Body of pancreas (tissue), 4 donors: Measurements from ENCODE around the gene ANKRD28. TPM values are rescaled to one million over a fixed set of nuclear protein-coding genes. Genes with fewer than 3 reads are reported as not detected.
A peak's percentile ranks its signal among the peaks of the same experiment; 100 is the strongest.

Experiments used
- ATAC-seq: fragments of 150-250 bp; one replicate; pipeline ENCODE4 v1.9.1; 2016
- DNase-seq, 4 donors: peaks; one replicate each; pipeline ENCODE4 v3.0.0-alpha.2; 2019
- H3K27ac ChIP-seq, 4 donors: fragments of 200-600 bp; sonication (generic); 1 replicate in 3 of 4; 2 replicates in 1 of 4; pipeline versions ENCODE4 v1.5.1 to v1.6.1; 2016 to 2019; ENCODE audit warnings: mild to moderate bottlenecking in 1 of 4, mixed read lengths in 1 of 4, moderate library complexity in 1 of 4
- H3K27me3 ChIP-seq, 2 donors: fragments of 200-600 bp; sonication (generic); one replicate each; pipeline ENCODE4 v1.6.0; 2016; ENCODE audit warnings: mild to moderate bottlenecking in 1 of 2
- H3K36me3 ChIP-seq, 2 donors: fragments of 200-600 bp; sonication (generic); replicated peaks in 1 of 2; 2 replicates each; pipeline ENCODE4 v1.5.1; 2016; ENCODE audit warnings: low read depth in 2 of 2; ENCODE audit not compliant: insufficient read depth in 1 of 2
- H3K4me1 ChIP-seq: fragments of 200-600 bp; sonication (generic); one replicate; pipeline ENCODE4 v1.6.0; 2016
- H3K4me3 ChIP-seq, 2 donors: fragments of 200-600 bp; sonication (generic); 1 replicate in 1 of 2; 2 replicates in 1 of 2; pipeline ENCODE4 v1.5.1; 2016 to 2019
- H3K9me3 ChIP-seq, 3 donors: fragments of 200-600 bp; sonication (generic); 1 replicate in 2 of 3; 2 replicates in 1 of 3; pipeline ENCODE4 v1.5.1; 2016
- CTCF ChIP-seq, 7 experiments: fragments of 450-650 bp in 4 of 7; fragments of 200-600 bp in 3 of 7; sonication (generic) in 3 of 7; IDR thresholded peaks; one replicate each; pipeline ENCODE4 v1.5.1; 2016 to 2019; ENCODE audit warnings: antibody characterized with exemption in 7 of 7
- POLR2A ChIP-seq, 3 donors: fragments of 450-650 bp; IDR thresholded peaks; one replicate each; pipeline ENCODE4 v1.6.1; 2016; ENCODE audit warnings: antibody characterized with exemption in 3 of 3, mild to moderate bottlenecking in 2 of 3
- WGBS, 2 donors: methylation state at CpG; one replicate each; pipeline ENCODE4 v1.1.5; 2017; 5-methylcytosine and 5-hydroxymethylcytosine counted together
- intact Hi-C: fragments of 100-400 bp; cut with DNase I; formaldehyde crosslinking; loops from one replicate; pipeline ENCODE4 v1.15.1; 2023
- total RNA-seq, 2 donors: library from RNA; depleted of rRNA; stranded (reverse); fragments of >200 nt; gene quantifications; one replicate each; pipeline ENCODE4 v1.1.0, GENCODE V29; 2016

ANKRD28 gene
- total RNA-seq, 2 donors from 2014 or later, result 26.7 to 37.1 TPM

GRCh38 chr3:15798533-15799245 lies 910 bp upstream of the ANKRD28 start:
- no peak for ATAC-seq
- H3K4me3 ChIP-seq, result no peak overlapping the region
- intact Hi-C loops, result no loop called here
- TF ChIP-seq POLR2A (IDR thresholded peaks at IDR 0.05) (no peak), CTCF (IDR thresholded peaks at IDR 0.05) (no peak)
- H3K4me1 ChIP-seq, result peaks cover 63% of the 10 kb centered on the region
- no peaks in the 10 kb centered on the region for H3K9me3 ChIP-seq
- no peaks in the 10 kb centered on the region for H3K36me3 ChIP-seq
- WGBS, 2 donors, result 15 to 16% methylated on average over 2 of the region's 2 CpGs
- H3K27me3 ChIP-seq, result no peaks in the 10 kb centered on the region
- no peak for DNase-seq
- H3K27ac ChIP-seq, result peak overlapping the region in 2 of 4 donors; percentile 70 to 84

GRCh38 chr3:15796771-15797641 lies 773 bp downstream of the ANKRD28 start:
- peak; percentile 18 for ATAC-seq
- WGBS, 2 donors, result 10 to 14% methylated on average over 5 of the region's 5 CpGs
- Histone ChIP-seq H3K27ac (peak overlapping the region; percentile 0 to 84 (median 70)), H3K4me3 (no peak overlapping the region), H3K36me3 (no peaks in the 10 kb centered on the region), H3K9me3 (no peaks in the 10 kb centered on the region), H3K4me1 (peaks cover 63% of the 10 kb centered on the region), H3K27me3 (no peaks in the 10 kb centered on the region)
- no peak for TF ChIP-seq CTCF (IDR thresholded peaks at IDR 0.05)
- TF ChIP-seq POLR2A (IDR thresholded peaks at IDR 0.05), result no peak
- DNase-seq, result peak in 1 of 4 donors; percentile 9
- intact Hi-C loops, result no loop called here

GRCh38 chr3:15796331-15796730 lies 1.4 kb downstream of the ANKRD28 start:
- Histone ChIP-seq H3K36me3 (no peaks in the 10 kb centered on the region), H3K27ac (peak overlapping the region in 3 of 4 donors; percentile 33 to 84 (median 70)), H3K9me3 (no peaks in the 10 kb centered on the region), H3K4me3 (no peak overlapping the region), H3K4me1 (peaks cover 63% of the 10 kb centered on the region), H3K27me3 (no peaks in the 10 kb centered on the region)
- DNase-seq (no peak), ATAC-seq (no peak)
- intact Hi-C loops, result no loop called here
- TF ChIP-seq CTCF (IDR thresholded peaks at IDR 0.05) (no peak), POLR2A (IDR thresholded peaks at IDR 0.05) (no peak)
- 4 to 12% methylated on average over 2 of the region's 2 CpGs for WGBS, 2 donors

- DNase-seq (no peak), ATAC-seq (no peak)
- Histone ChIP-seq H3K27ac (peak overlapping the region in 3 of 4 donors; percentile 4 to 84 (median 33)), H3K9me3 (no peaks in the 10 kb centered on the region), H3K36me3 (no peaks in the 10 kb centered on the region), H3K4me1 (peaks cover 58% of the 10 kb centered on the region), H3K4me3 (no peak overlapping the region), H3K27me3 (no peaks in the 10 kb centered on the region)
- TF ChIP-seq POLR2A (IDR thresholded peaks at IDR 0.05) (no peak), CTCF (IDR thresholded peaks at IDR 0.05) (no peak)
- 28 to 30% methylated on average over 4 of the region's 4 CpGs for WGBS, 2 donors
- intact Hi-C loops, result no loop called here
Observed at GRCh38 chr3:15795651-15796308, 2.0 kb downstream of the ANKRD28 start.
